GM18499 (cell line): ENCODE results near the gene NDUFAF2.
"Not testable (repeated sequence)": the region's sequence is repeated elsewhere in the genome, so short reads cannot be mapped to it uniquely, and the experiment has no call there.

ENCODE experiments used
- ATAC-seq: cut with Tn5 transposase; IDR thresholded peaks from one replicate; pipeline ENCODE4 v1.9.1; 2021; ENCODE audit warnings: moderate number of reproducible peaks; ENCODE audit not compliant: insufficient read depth, unreplicated experiment

NDUFAF2 gene

DNA sequence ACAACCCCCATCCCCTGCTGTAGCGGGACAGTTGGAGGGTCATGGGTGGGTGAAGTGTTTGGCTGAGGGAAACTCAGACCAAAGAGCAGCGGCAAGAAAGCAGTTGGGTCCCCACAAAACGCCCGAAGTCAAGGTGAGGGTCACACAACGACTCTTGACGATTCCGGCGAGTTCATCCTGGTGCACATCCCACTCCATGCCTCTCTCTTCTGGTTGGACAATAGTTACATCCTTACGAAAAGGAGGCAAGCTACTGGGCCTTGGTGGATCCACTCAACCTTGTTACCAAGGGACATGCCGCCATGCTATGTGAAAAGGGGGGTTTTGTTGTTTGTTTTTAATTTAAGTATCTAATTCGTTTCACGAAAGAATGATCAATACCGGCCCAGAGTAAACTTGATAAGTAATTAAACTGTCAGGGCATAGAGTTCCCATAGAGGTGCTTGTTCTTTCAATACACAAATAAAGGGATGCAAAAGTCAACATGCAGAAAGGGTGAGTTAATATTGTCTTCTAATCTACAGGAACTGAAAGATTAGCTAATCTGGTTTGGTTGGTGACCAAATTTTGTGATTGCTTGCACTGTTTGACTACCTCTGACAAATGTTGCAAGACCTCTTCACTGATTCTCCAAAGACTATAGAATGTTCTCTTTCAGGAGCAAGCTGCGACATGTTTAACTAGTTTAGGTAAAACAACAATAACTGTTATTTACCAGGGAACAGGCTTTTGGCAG lies 218.0 kb downstream of the NDUFAF2 start:
- no peak for ATAC-seq

GRCh38 chr5:61163905-61164304 lies 218.9 kb downstream of the NDUFAF2 start:
- ATAC-seq, result no peak

DNA sequence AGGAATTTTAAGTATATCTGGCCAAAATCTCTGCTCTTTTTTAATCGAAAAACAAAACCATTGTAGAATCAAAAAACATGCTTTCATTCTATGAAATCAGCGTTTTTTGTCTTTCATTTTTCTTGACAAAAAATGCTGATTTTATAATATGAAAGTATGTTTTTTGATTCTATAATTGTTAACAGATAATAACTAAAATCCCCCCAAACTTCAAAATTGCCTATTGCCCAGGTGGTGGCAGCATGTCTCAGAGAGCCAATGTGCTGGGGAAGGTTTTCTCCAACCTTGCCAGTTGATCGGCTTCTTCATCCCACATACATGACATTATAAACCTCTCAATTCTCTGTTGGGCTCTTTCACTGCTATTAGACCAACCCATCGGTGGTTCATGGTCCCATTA lies 222.4 kb downstream of the NDUFAF2 start:
- ATAC-seq, result no peak

DNA sequence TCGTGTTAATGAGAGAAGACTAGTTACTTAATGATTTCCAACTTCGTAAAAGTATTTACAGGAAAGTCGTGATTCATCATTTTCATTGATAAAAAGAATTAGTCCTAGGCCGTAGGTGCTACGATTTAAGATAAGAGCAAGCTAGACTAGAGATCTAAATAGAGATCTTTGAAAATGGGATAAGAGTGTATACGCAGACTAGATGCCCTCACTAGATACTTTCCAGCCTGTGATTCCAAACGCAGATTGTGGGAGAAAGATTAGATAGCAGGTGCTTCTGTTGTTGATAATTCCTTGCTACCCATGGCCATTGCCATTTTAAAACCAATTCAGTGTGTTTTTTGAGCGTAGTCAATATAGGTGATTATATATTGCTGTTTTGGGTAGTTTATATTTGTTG lies 223.9 kb downstream of the NDUFAF2 start:
- no peak for ATAC-seq

- no peak for ATAC-seq
These were observed 226.5 kb downstream of the NDUFAF2 start for GRCh38 chr5:61171479-61171878.

DNA sequence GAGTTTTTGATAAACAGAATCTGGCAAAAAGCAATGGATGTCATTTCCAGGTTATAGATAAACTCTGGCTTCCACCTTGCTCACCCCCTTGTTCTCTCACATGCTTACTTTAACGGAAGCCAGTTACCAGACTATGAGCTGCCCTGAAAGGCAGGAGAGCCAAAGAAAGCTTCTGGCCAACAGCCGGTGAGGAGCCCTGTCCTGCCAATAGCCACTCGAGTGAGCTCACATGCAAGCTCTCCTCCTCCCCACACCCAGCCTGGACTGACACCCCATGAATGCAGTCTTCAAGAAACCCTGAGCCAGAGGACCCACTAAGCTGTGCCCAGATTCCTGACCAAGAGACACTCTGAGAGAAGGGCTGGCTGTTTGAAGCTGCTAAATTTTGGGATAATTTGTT lies 231.6 kb downstream of the NDUFAF2 start:
- ATAC-seq, result no peak

- no peak for ATAC-seq
These were observed 232.1 kb downstream of the NDUFAF2 start for GRCh38 chr5:61177070-61177469.

DNA sequence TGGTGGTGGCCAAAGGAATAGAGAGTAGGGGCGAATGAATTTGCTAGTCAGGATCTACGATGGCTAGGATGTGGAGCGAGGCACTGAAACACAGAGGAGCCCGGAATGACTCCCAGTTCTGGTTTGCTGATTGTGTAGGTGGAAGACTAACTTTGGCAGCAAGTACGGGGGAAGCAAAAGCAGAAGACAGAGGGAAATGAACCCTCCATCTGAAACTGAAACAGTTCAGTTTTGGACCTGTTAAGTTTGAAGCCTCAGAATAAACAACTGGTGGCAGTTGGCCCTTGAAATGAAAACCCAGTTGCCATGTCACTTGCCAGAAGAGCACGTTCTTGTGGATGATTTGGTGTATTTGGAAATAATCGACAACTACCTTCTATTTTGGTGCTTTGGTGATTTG lies 232.7 kb downstream of the NDUFAF2 start:
- ATAC-seq, result peak; percentile 71

- no peak for ATAC-seq
These were observed 233.7 kb downstream of the NDUFAF2 start for GRCh38 chr5:61178702-61179101.

DNA sequence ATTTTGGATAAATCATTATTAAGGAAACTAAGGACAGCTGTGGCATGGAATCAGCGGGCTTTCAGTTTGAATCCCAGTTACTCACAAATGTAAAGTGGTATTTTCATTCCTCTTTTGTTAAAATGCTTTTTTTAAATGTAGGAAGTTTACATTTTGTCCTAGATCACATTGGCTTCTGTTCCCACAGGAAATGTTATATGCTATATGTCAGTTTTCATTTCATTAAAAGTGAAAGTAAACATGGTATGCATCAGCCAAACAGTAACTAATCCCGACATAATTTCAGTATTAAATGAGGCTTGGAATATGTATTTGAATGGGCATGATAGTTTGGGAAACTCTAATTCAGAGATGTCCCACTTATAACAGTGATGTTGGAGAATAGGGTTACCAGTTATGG lies 235.9 kb downstream of the NDUFAF2 start:
- ATAC-seq, result no peak

DNA sequence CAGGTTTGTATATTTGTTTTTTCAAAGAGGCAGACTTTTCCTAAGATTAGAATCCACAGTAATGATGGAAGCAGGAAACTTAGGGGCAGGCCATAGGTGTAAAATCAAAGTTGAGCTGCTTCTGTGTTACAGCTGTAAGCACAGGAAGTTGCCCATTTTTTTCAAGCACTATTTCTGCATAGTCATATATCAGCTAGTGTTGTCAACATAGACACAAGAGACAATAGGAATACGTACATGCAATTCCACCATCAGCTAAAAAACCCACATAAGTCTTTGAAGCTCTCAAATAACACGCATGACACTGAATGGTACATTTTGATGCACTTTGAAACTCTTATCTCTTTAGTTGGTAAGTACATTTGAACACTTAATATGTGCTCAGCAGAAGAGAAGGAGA lies 237.4 kb downstream of the NDUFAF2 start:
- ATAC-seq, result no peak

DNA sequence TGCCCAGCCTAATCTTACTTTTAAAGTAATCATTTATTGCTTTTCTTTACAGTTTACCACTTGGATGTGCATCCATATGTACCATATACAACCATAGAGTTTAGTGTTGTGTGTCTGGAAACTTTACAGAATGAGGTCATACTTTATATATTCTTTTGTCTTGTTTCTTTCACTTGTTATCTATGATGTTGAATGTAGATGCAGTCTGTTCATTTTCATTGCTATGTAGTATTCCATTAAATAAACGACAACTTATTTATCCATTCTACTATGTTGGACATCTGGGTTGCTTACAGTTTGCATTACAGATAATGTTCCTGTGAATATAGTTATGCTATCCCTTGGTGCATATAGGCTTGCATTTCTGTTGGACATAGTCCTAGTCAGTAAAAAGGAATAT lies 238.5 kb downstream of the NDUFAF2 start:
- ATAC-seq, result no peak

DNA sequence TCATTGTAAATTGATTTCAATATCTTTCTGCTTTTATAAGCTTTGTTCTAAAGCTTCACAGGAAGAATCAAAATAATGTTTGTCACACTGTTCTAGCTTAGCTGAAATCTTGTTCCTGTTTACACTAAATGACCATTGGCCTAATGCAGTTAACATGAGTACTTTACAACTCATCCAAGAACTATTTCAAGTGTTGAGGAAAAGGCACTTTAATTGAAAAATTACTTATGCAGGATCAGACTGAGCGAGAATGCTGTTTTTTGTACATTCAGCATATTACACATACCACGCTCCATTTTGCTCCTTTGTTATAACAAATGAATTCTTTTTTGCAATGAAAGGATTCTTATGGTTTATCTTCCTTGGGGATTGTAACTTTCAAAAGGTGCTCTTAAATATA lies 239.7 kb downstream of the NDUFAF2 start:
- ATAC-seq, result no peak

DNA sequence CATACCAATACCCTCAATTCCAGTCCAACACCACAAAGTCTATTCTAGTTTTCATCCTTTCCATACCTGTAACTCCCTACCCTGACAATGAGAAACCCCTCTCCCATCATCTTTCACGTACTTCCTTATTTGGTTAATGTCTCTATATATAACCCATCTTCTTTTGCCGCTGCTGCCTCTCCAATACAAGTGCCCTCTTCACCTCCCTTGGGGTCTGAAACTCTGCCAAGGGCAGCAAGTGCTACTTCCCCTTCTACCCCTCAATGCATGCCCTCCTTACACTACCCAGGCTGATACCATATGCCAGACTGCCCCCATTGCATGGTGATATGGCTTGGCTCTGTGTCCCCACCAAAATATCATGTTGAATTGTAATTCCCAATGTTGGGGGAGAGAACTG lies 241.6 kb downstream of the NDUFAF2 start:
- ATAC-seq, result no peak

DNA sequence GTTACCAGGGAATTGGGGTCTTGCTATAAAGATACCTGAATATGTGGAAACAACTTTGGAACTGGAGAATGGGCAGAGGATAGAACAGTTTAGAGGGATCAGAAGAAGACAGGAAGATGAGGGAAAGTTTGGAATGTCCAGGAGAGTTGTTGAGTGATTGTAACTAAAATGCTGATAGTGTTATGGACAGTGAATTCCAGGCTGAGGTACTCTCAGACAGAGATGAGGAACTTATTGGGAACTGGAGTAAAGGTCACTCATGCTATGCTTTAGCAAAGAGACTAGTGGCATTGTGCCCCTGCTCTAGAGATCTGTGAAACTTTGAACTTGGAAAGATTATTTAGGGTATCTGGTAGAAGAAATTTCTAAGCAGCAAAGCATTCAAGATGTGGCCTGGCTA lies 242.3 kb downstream of the NDUFAF2 start:
- ATAC-seq, result not testable (repeated sequence)

- not testable (repeated sequence) for ATAC-seq
These were observed 242.8 kb downstream of the NDUFAF2 start for GRCh38 chr5:61187826-61188225.

GRCh38 chr5:61198606-61199005 lies 253.6 kb downstream of the NDUFAF2 start:
- no peak for ATAC-seq

GRCh38 chr5:61200582-61201155 lies 255.7 kb downstream of the NDUFAF2 start:
- ATAC-seq, result no peak

DNA sequence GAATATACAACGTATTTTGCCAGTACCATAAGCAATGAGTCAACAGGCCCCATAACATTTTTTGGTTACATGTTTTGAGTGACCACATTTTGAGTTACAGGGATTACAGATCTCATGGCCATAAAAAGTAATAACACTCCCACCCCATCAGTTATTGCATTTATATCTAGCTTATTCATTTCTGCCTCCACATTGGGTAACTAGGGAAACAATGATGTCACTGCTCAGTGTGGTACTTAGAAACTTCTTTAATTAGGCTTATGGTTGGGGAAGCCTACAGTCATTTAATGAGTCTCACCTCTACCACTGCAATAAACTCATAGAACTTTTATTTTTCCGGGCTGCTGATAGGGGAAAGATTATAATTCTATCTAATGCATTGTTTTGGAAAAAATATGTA lies 257.2 kb downstream of the NDUFAF2 start:
- ATAC-seq, result no peak
